Cardiac muscle cell (in vitro differentiated cells and primary cell): ENCODE measurements around the gene LARP4B. TPM values are rescaled to one million over a fixed set of nuclear protein-coding genes. Genes with fewer than 3 reads are reported as not detected.

Experiments used
- DNase-seq, 2 donors: peaks; one replicate each; pipeline versions ENCODE4 v3.0.0 to v3.0.0-alpha.2; 2010 to 2017; ENCODE audit warnings: low read depth in 1 of 2, low spot score in 1 of 2
- H3K27ac ChIP-seq: fragments of 200-600 bp; sonication (generic); 2 replicates; pipeline ENCODE4 v1.5.1; 2016
- H3K27me3 ChIP-seq: fragments of 200-600 bp; sonication (generic); 2 replicates; pipeline ENCODE4 v1.6.0; 2016; ENCODE audit warnings: control low read depth
- H3K36me3 ChIP-seq: fragments of 200-600 bp; sonication (generic); 2 replicates; pipeline ENCODE4 v1.5.1; 2016; ENCODE audit warnings: control low read depth
- H3K4me1 ChIP-seq: fragments of 200-600 bp; sonication (generic); 2 replicates; pipeline ENCODE4 v1.8.1; 2017; ENCODE audit warnings: low read depth, mild to moderate bottlenecking, mixed run types
- H3K4me3 ChIP-seq: fragments of 200-600 bp; sonication (generic); 2 replicates; pipeline ENCODE4 v1.5.1; 2016; ENCODE audit warnings: mild to moderate bottlenecking
- H3K9me3 ChIP-seq: fragments of 200-600 bp; sonication (generic); 2 replicates; pipeline ENCODE4 v1.5.1; 2017; ENCODE audit warnings: low read depth, mild to moderate bottlenecking, control low read depth
- polyA plus RNA-seq: library from polyadenylated mRNA; unstranded; fragments of >200 nt; fragmentation: Nextera tagmentation; extraction: Ambion mirVana; gene quantifications from 2 replicates; pipeline ENCODE4 v1.2.1, GENCODE V29; 2016
- total RNA-seq: library from RNA; depleted of rRNA; stranded (reverse); fragments of >200 nt; gene quantifications from 2 replicates; pipeline ENCODE4 v1.2.3, GENCODE V29; 2016
- TF ChIP-seq, protein P1 (sequence below): IDR thresholded peaks from 2 replicates; pipeline ENCODE4 v1.5.1; 2012; ENCODE audit warnings: low read depth, mild to moderate bottlenecking, low read length

Gene LARP4B
- total and polyA plus RNA-seq, 2 experiments from 2014 or later = 23.4 to 36.2 TPM

DNA sequence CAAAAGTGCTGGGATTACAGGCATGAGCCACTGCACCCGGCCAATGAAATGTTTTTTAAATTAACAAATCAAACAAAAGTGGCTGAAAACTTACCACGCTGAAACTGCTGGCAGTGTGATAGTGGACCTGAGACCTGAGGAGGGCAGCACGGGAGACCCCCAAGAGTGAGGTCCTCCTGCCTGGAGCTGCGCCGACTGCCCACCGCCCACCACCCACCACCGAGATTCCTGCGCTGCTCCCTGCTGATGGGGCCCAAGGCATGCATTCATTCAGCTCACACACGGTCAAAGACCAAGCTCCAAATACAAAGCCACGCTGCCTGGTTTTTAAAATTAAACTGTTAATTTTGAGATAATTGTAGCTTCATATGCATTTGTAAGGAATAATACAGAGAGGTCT is 16.4 kb upstream of the LARP4B start:
- DNase-seq = no peak
- H3K9me3 ChIP-seq = no peaks in the 10 kb centered on the region
- no peaks in the 10 kb centered on the region for H3K36me3 ChIP-seq
- H3K4me1 ChIP-seq = no peaks in the 10 kb centered on the region
- H3K27me3 ChIP-seq = no peaks in the 10 kb centered on the region
- TF ChIP-seq, protein P1, sequence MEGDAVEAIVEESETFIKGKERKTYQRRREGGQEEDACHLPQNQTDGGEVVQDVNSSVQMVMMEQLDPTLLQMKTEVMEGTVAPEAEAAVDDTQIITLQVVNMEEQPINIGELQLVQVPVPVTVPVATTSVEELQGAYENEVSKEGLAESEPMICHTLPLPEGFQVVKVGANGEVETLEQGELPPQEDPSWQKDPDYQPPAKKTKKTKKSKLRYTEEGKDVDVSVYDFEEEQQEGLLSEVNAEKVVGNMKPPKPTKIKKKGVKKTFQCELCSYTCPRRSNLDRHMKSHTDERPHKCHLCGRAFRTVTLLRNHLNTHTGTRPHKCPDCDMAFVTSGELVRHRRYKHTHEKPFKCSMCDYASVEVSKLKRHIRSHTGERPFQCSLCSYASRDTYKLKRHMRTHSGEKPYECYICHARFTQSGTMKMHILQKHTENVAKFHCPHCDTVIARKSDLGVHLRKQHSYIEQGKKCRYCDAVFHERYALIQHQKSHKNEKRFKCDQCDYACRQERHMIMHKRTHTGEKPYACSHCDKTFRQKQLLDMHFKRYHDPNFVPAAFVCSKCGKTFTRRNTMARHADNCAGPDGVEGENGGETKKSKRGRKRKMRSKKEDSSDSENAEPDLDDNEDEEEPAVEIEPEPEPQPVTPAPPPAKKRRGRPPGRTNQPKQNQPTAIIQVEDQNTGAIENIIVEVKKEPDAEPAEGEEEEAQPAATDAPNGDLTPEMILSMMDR = no peak
- no peak overlapping the region for H3K27ac ChIP-seq
- H3K4me3 ChIP-seq = no peak overlapping the region

DNA sequence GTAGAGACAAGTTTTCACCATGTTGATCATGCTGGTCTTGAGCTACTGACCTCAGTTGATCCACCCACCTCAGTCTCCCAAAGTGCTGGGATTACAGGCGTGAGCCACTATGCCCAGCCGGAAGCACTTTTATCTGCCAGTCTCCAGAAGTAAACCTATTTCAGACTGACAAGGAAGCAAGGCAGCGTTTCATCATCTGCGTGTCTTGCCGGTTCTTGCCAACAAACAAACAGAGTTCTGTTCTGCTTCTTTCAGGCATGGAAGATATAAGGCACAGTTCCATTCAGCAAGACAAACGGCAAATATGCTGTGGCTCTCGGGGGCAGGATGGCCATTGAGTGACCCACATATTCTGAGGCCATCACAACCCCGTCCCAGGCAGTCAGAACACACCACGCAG is 15.5 kb upstream of the LARP4B start:
- H3K27ac ChIP-seq = no peak overlapping the region
- no peaks in the 10 kb centered on the region for H3K9me3 ChIP-seq
- no peak for DNase-seq
- H3K36me3 ChIP-seq = no peaks in the 10 kb centered on the region
- no peak overlapping the region for H3K4me3 ChIP-seq
- TF ChIP-seq, protein P1 = no peak
- H3K27me3 ChIP-seq = no peaks in the 10 kb centered on the region
- H3K4me1 ChIP-seq = no peaks in the 10 kb centered on the region

DNA sequence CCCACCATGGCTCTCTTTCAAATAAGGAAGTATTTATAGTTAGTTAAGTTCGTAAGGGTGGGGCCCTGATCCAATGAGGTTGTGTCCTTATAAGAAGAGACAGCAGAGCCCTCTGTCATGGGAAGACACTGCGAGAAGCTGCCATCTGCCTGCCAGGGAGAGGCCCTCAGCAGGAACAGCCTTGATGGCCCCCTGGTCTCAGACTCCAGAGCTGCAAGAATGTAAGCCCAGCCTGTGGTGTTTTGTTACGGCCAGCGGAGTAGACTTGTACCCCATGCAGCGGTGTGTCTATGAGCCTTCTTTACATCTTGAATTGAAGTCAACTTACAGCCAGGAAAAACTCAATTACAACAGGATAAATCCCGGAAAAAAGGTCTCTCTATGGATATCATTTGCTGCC is 14.3 kb upstream of the LARP4B start:
- no peaks in the 10 kb centered on the region for H3K4me1 ChIP-seq
- no peak overlapping the region for H3K27ac ChIP-seq
- no peak overlapping the region for H3K4me3 ChIP-seq
- H3K27me3 ChIP-seq = no peaks in the 10 kb centered on the region
- no peaks in the 10 kb centered on the region for H3K9me3 ChIP-seq
- TF ChIP-seq, protein P1 = no peak
- no peak for DNase-seq
- H3K36me3 ChIP-seq = no peaks in the 10 kb centered on the region

DNA sequence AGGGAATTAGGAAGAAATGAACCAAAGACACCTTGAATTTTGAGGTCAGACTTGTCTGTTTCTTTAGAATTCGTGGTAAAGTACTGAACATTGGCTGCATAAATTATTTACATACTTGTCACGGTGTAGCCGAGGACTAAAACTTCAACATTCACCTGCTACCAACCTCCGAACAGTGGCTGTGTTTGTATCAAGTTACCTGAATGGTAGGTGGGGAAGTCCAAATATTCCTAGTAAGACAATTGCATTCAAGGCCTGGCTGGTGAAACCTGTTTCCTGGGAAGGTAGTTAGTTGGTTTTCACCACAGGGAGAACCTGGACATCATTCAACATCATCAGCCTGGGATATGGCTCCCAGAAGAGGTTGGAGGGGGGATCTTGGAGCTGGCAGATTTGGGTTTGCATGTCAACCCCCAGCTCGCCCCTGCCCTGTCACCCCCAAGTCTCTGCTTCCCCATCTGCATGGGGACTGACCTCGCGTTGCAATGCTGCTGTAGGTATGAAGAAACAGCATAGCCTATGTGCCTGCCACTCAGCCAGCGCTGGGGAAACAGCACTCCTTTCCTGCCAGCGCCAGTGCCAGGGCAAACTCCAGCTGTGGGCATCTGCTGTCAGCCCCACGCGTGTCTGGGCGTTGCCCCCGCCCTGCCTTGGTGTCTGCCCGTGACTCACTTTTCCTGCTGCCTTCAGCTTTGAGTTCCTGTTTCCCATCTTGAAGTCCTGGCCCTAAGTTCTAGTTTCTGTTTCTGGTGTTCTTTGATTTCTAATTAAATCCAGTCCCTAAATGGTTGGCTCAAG is 12.7 kb upstream of the LARP4B start:
- no peaks in the 10 kb centered on the region for H3K4me1 ChIP-seq
- no peaks in the 10 kb centered on the region for H3K27me3 ChIP-seq
- TF ChIP-seq, protein P1 = no peak
- DNase-seq = peak in 1 of 2 donors; percentile 26
- H3K4me3 ChIP-seq = no peak overlapping the region
- H3K9me3 ChIP-seq = no peaks in the 10 kb centered on the region
- H3K27ac ChIP-seq = no peak overlapping the region
- H3K36me3 ChIP-seq = no peaks in the 10 kb centered on the region

DNA sequence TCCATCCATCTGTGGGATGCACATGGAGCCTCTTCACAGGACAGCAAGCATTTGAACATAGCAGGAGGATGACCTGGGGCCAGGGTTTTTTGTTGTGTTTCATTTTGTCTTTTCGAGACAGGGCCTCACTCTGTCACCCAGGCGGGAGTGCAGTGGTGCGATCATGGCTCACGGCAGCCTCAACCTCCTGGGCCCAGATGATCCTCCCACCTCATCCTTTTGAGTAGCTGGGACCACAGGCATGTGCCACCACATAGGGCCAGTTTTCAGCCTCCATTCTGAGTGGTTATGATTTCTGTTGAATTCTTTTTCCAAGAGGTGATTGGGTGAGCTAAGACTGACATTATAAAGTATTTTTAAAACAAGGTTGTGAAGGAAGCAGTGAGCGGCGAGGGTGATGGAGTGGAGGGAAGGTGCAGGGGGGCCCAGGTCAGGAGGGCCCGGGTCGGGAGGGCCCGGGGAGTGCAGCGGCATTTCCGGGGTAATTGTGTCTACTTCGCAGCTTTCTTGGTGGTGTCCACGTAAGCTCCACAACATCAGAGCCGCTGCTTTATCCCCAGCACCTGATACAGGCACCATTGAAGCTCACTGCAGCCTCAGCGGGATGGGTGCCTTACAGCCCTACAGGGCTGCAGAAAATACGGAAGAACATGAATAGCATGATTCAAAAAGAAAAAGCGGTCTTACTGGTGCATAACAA is 12.0 kb upstream of the LARP4B start:
- Histone ChIP-seq H3K4me1 (no peaks in the 10 kb centered on the region), H3K9me3 (no peaks in the 10 kb centered on the region), H3K27ac (no peak overlapping the region), H3K4me3 (no peak overlapping the region), H3K36me3 (no peaks in the 10 kb centered on the region), H3K27me3 (no peaks in the 10 kb centered on the region)
- no peak for DNase-seq
- TF ChIP-seq, protein P1 = no peak
